GM12892 (cell line): ENCODE data around the gene SNAP25.

Experiments used
- POLR2A ChIP-seq: IDR thresholded peaks from 2 replicates; pipeline ENCODE4 v1.6.1; 2011; ENCODE audit warnings: low read depth, low read length, control low read depth
- POLR2AphosphoS5 ChIP-seq: IDR thresholded peaks from 2 replicates; pipeline ENCODE4 v1.6.1; 2011; ENCODE audit warnings: low read depth, low read length, control low read depth
- TAF1 ChIP-seq: IDR thresholded peaks from 2 replicates; pipeline ENCODE4 v1.6.1; 2011; ENCODE audit warnings: low read depth, mild to moderate bottlenecking, control low read depth, low read length, borderline replicate concordance

DNA sequence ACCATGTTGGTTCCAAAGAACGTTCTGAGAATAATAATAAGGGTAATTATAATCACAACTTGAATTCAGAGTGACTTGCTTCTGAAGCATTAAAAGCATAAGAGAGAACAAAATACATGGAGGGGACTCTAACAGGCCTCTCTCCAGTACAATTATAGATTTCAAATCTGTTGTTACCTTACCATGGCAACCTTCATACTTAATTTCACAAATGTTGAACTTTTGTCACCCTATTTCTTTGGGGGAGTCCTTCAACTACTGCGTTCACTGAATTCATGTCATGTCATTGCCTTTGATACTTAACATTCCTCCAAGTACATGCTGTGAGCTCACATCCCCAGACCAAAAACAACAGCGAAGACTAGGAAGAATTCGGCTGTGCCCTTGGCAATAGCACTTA lies 111.4 kb downstream of the SNAP25 start:
- TF ChIP-seq POLR2A (no peak), POLR2AphosphoS5 (no peak), TAF1 (no peak)
